ENCODE results near the gene ATRIP.

DNA sequence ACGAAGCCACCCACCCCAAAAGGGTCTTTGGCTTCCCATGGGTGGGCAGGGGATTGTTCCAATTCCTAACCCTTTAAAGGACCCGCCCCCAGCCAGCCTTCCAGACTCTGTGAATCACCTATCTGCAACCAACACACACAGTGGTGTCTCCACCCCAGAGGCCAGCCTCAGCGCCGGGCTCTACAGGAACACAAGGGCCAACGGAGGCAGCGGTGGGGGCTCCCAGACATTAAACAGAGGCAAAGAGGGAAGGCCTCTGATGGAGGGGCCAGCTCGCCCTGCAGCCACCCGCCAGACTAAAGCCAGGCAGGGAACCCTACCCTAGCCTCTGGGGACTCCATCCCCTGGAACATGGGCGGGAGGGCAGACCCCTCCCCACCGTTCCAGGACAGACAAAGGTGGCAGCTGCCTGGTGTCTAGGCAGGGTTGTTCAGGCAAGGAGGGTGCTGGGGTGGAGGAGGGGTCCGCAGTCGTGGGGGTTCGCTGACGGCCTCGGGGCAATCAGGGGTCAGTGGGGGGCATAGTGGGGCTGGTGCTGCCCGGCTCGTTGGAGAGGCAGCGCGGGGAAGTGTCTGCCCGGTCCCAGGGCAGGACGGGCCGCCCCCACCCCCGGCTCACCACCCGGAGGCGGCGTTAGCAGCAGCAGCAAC, 57.0 kb downstream of the ATRIP start:
- TF ChIP-seq, protein P1, sequence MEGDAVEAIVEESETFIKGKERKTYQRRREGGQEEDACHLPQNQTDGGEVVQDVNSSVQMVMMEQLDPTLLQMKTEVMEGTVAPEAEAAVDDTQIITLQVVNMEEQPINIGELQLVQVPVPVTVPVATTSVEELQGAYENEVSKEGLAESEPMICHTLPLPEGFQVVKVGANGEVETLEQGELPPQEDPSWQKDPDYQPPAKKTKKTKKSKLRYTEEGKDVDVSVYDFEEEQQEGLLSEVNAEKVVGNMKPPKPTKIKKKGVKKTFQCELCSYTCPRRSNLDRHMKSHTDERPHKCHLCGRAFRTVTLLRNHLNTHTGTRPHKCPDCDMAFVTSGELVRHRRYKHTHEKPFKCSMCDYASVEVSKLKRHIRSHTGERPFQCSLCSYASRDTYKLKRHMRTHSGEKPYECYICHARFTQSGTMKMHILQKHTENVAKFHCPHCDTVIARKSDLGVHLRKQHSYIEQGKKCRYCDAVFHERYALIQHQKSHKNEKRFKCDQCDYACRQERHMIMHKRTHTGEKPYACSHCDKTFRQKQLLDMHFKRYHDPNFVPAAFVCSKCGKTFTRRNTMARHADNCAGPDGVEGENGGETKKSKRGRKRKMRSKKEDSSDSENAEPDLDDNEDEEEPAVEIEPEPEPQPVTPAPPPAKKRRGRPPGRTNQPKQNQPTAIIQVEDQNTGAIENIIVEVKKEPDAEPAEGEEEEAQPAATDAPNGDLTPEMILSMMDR (IDR thresholded peaks at IDR 0.05), result no peak
- peak; percentile 25 for TF ChIP-seq POLR2A (IDR thresholded peaks at IDR 0.05)
